GM08714 (cell line): ENCODE results near the gene MAPK14.
"Not testable (repeated sequence)": the region's sequence is repeated elsewhere in the genome, so short reads cannot be mapped to it uniquely, and the experiment has no call there.

Experiments
- H3K4me3 ChIP-seq: fragments of 200-500 bp; sonication (Bioruptor generic); 2 replicates; pipeline ENCODE4 v1.5.1; 2014; ENCODE audit warnings: mild to moderate bottlenecking, low read length, inconsistent platforms
- ZNF274 ChIP-seq: IDR thresholded peaks from 2 replicates; pipeline ENCODE4 v1.6.1; 2012; ENCODE audit warnings: mild to moderate bottlenecking, low read depth, low read length

The MAPK14 gene

GRCh38 chr6:36070252-36070651 is 42.6 kb downstream of the MAPK14 start:
- no peak overlapping the region for H3K4me3 ChIP-seq
- no peak for TF ChIP-seq ZNF274

GRCh38 chr6:36071281-36071680 is 43.7 kb downstream of the MAPK14 start:
- no peak overlapping the region for H3K4me3 ChIP-seq
- TF ChIP-seq ZNF274: no peak

DNA sequence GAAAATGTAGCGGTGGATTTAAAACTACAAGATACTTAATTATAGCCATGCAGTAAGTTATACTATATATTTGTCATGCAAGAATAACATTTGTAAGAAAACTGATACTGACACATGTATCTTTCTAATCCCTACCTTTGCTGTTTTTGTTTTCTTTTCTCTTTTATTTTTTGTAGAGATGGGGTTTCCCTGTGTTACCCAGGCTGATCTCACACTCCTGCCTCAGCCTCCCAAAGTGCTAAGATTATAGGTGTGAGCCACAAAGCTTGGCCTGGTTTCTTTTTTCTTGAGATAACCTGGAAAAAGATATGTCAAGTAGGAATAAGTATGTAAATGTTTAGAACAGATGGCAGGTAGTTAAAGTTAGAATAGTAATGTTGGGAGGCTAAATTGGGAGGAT is 44.1 kb downstream of the MAPK14 start:
- no peak overlapping the region for H3K4me3 ChIP-seq
- TF ChIP-seq ZNF274: no peak

GRCh38 chr6:36072681-36073080 is 45.1 kb downstream of the MAPK14 start:
- TF ChIP-seq ZNF274: no peak

GRCh38 chr6:36073587-36073986 is 46.0 kb downstream of the MAPK14 start:
- TF ChIP-seq ZNF274: no peak
- H3K4me3 ChIP-seq: no peak overlapping the region

More at GRCh38 chr6:36072681-36073080, 45.1 kb downstream of the MAPK14 start:
- H3K4me3 ChIP-seq: no peak overlapping the region

- no peak overlapping the region for H3K4me3 ChIP-seq
- no peak for TF ChIP-seq ZNF274
Observed at GRCh38 chr6:36075656-36076055, 48.0 kb downstream of the MAPK14 start.

GRCh38 chr6:36076178-36077063 is 48.8 kb downstream of the MAPK14 start:
- no peak for TF ChIP-seq ZNF274

DNA sequence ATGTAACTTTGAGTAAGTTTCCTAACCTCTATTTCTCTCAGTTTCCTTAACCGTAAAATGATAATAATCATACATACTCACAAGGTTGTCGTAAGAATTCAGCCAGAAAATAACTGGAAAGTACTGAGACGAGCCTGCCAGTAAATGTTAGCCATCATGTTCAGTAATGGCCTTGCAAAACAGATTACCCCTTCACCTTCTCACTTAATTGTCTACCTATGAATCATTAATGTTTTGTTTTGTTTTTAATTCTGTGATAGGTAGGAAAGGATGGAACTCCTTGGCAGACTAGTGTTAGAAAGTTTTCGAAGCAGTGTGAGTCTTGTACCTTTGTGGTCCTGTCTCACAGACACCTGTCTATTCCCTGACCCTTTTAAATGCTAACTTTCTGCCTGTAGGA is 50.6 kb downstream of the MAPK14 start:
- TF ChIP-seq ZNF274: no peak

More at GRCh38 chr6:36076178-36077063, 48.8 kb downstream of the MAPK14 start:
- H3K4me3 ChIP-seq: no peak overlapping the region

GRCh38 chr6:36079601-36080000 is 52.0 kb downstream of the MAPK14 start:
- no peak for TF ChIP-seq ZNF274

More for the DNA sequence above, 50.6 kb downstream of the MAPK14 start:
- no peak overlapping the region for H3K4me3 ChIP-seq

GRCh38 chr6:36082318-36082717 is 54.7 kb downstream of the MAPK14 start:
- no peak overlapping the region for H3K4me3 ChIP-seq
- no peak for TF ChIP-seq ZNF274

More at GRCh38 chr6:36079601-36080000, 52.0 kb downstream of the MAPK14 start:
- H3K4me3 ChIP-seq: no peak overlapping the region

DNA sequence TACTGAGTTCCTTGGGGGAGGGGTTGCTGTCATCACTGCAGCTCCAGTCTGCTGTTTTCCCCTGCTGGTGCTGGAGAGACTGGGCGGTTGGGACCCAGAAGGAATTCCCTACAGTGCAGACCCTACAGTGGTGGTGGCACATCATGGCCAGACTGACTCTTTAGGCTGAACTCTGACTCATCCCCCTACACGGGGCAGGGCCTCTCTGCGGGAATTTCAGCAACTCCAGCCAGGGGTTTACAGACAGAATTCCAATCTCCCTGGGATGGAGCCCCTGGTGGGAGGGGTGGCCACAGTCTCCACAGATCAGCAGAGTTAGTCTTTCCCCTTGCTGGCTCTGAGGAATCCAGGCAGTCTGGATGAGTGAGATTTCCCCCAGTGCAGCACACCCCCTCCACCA is 55.8 kb downstream of the MAPK14 start:
- no peak overlapping the region for H3K4me3 ChIP-seq
- TF ChIP-seq ZNF274: no peak

GRCh38 chr6:36088204-36088603 is 60.6 kb downstream of the MAPK14 start:
- not testable (repeated sequence) for H3K4me3 ChIP-seq

- H3K4me3 ChIP-seq: no peak overlapping the region
- no peak for TF ChIP-seq ZNF274
Observed at GRCh38 chr6:36089048-36089447, 61.4 kb downstream of the MAPK14 start.

DNA sequence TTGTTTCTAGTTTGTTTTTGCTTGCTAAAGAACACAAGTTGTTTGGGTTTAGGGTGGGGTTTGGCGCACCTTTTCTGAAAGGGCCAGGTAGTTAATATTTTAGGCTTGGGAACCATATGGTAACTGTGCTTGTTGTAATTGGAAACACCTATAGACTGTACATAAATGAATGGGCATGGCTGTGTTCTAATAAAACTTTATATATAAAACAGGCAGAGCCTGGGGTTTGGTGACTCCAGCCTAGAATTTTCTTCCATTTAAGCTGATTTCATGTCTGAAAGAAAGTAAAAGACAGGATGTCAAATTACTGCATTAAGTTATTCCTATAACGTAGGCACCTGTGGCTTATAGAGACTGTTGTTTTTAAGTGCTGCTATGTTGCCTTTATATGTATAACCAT is 66.6 kb downstream of the MAPK14 start:
- TF ChIP-seq ZNF274: no peak
- H3K4me3 ChIP-seq: no peak overlapping the region

- H3K4me3 ChIP-seq: no peak overlapping the region
- TF ChIP-seq ZNF274: no peak
Observed at GRCh38 chr6:36094753-36095496, 67.3 kb downstream of the MAPK14 start.
